LNCAP (cell line): ENCODE results near the gene IRF7.

Experiments
- TF ChIP-seq, protein P1 (sequence below): fragments of 450-650 bp; IDR thresholded peaks from 2 replicates; pipeline ENCODE4 v1.5.1; 2017; ENCODE audit warnings: mild to moderate bottlenecking

The IRF7 gene

DNA sequence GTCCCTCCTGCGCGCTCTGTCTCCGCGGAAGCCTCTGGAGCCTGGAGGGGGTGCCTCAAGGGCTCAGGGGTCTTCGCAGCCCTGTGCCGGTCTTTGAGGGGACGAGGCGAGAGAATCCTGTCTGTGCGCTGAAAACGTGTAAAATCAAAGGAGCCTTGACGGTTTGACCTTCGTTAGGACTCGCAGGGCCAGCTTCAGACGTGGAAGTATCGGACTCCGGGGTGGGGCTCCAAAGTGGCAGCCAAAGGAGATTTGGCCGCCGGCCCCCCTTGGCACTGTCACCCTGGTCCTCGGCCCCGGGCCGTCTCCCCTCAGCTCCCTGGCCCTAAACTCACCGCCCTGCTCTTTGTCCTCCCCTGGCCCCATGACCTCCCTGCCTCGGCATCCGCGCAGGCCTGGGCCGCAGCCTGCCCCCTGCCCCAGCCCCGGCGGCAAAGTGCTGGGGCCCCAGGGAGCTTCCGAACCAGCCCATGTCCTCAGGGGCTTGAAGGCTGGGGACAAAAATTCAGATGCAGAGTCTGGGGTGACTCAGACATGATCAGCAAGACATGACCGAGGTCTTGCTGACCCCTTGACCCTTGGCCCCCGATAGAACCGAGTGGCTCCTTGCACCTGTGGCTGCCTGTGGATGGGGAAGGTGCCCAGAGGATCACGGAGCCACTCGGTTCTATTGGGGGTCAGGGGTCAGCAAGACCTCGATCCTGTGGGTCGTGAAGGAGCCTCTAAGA lies 46.4 kb downstream of the IRF7 start:
- TF ChIP-seq, protein P1, sequence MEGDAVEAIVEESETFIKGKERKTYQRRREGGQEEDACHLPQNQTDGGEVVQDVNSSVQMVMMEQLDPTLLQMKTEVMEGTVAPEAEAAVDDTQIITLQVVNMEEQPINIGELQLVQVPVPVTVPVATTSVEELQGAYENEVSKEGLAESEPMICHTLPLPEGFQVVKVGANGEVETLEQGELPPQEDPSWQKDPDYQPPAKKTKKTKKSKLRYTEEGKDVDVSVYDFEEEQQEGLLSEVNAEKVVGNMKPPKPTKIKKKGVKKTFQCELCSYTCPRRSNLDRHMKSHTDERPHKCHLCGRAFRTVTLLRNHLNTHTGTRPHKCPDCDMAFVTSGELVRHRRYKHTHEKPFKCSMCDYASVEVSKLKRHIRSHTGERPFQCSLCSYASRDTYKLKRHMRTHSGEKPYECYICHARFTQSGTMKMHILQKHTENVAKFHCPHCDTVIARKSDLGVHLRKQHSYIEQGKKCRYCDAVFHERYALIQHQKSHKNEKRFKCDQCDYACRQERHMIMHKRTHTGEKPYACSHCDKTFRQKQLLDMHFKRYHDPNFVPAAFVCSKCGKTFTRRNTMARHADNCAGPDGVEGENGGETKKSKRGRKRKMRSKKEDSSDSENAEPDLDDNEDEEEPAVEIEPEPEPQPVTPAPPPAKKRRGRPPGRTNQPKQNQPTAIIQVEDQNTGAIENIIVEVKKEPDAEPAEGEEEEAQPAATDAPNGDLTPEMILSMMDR, result no peak

DNA sequence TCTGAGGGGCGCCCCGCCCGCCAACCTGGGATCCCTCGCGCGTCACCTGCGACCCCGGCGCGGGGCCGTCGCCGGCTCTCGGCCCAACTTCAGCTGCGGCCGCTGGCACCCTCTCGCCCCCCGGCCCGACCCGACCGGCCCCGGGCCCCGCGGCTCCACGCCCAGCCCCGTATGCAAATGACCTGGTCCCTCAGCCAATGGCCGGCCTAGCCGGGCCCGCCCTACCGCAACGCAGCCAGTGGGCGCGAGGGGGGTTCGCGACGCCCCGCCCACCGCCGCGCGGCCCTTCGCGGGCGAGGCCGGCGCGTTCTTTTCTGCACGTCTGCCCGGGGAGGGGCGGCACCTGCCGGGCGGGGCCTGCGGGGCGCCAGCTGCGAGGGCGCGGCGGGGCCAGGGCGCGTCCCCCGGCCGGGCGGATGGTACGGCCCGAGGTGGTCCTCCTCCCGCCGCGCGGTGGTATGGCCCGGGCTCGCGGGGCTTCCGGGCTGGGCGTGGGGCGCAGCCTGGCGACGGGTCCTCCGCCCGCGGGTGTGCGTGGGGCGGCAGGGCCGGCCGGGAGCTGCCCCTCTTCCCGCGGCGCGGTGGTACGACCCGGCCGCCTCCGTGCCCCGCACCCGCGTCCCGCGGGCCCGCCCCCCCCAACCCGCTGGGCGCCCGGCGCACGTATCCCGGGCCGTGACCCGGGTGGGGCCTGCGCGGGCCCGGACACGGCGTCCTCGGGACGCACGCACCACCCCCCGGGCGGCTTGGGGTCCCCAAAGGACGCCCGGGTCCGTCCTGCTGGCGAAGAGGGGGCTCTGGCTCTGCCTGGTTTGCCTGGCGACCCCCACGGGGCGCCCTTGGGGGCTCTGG lies 47.2 kb downstream of the IRF7 start:
- TF ChIP-seq, protein P1, result no peak

DNA sequence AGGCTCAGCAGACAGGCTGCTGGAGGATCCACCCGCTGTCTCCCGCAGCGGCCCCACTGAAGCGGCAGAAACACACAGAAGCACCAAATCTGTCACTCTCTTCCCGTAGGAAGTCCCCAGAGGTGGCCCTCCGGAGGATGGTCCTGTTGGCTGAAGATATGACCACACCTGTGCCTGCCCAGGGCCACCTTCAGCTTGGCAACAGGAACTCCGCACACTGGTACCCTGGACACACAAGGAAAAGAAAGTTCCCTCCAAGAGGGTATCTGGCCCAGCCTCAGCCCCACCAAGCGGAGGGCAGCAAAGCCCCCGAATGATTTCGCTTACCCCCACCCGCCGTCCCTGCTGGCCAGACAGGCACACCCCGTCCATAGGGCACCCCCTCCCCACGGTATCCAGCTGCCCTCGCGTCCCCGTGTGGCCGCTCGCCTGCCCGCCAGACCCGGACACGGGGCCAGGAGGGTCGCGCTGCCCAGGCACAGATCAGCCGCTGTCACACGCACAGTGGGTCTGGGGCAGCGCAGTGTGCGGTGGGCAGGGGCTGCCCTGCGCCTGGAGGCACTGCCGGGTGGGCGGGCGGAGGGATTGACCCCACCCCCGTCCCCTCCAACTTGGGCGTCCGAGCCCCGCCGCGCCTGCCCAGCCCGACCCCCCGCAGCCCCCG lies 48.0 kb downstream of the IRF7 start:
- TF ChIP-seq, protein P1, result no peak

DNA sequence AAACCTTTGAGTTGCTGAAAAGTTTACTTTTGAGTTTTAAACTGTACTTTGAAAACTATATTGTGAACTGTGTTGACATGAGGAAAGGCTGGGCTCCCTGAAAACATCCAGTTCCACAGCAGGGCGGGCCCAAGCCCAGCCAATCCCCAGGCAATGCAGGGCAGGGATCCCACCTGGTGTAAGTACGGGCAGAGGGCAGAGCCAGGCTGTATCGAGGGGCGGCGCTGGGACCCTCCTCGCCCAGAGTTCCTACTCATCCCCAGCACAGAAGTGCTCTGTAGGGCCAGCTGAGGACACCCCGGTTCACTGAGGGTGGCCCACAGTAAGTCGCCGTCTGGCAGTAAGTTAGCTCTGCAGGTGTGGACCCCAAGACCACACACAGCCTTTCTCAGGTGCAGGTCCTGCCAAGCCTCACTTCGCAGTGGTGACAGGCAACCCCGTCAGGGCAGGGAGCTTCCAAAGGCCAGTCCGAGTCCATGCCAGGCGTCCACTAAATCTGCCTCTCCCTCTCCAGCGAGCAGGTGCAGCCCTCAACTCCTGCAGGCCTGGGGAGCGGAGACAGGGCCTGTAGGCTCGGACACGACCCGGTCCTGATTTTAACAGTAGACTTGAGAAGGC lies 48.6 kb downstream of the IRF7 start:
- TF ChIP-seq, protein P1, result no peak

DNA sequence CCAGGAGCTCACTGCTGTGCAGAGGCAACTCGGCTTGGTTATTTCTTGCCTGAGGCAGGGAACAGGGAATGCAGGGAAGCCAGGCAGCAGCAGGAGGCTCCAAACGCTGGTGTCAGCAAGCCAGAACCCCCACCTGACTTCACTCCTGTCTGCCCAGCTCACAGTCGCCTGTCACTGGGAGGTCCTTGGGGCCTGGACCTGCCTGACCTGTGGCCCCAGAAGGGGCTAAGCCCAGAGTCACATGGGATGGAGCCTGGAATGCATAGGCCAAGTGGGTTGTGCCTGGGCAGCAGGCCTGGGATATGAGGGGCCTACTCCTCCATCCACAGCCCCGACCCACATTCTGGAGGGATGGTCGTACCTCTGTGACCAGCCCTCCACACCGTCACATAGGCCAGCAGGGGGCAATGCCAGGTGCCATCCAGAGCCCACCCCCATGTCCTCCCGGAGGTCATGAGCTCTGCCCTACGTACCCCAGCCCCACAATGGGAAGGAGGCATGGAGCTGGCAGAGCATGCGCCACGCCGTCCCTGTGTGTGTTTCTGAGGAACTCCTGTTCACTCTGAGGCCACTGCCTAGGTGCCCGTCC lies 49.7 kb downstream of the IRF7 start:
- TF ChIP-seq, protein P1, result no peak

DNA sequence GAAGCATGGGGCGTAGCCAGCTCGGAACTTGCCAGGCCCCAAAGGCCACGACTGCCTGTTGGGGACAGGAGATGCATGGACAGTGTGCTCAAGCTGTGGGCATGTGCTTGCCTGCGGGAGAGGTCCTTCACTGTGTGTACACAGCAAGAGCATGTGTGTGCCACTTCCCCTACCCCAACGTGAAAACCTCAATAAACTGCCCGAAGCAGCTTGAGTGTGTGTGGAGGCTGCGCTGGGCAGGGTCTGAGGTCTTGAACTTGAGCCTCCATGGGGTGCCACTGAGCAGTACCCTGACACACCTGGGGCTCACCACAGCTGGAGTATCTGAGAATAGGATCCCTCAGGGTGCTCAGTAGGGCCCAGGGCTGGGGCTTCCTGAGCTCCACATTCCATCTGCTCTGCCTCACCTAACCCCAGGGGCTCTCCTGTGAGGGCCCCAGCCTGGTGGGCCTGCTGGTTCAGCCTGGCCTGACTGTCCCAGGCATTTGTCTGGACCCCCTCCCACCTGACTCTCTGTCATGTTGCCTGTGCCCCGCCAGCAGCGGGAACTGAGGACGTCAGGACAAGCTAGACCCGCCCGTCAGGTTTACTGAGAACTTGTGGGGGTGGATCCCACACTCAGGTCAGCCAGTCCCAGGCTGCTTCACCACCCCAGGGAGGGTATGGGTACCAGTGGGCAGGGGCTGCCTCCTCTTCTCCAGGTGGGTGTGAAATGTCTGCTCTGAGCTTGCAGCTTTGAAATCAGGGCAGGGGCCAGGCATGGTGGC lies 51.8 kb downstream of the IRF7 start:
- TF ChIP-seq, protein P1, result no peak
